DND-41 (cell line): Measurements from ENCODE around the gene POLR3B.

Experiments
- ATAC-seq: fragments of 200-7000 bp; cut with Tn5 transposase; 3 replicates; pipeline ENCODE4 v1.9.1; 2021; ENCODE audit warnings: low read depth; ENCODE audit not compliant: insufficient read depth
- DNase-seq: peaks from one replicate; pipeline ENCODE4 v3.0.0-alpha.2; 2020
- H2AFZ ChIP-seq: 2 replicates; pipeline ENCODE4 v1.6.0; 2012; ENCODE audit warnings: low read depth, low read length
- H3K27ac ChIP-seq: 2 replicates; pipeline ENCODE4 v1.5.1; 2012; ENCODE audit warnings: low read length, inconsistent platforms
- H3K27me3 ChIP-seq: fragments of 200-600 bp; sonication (generic); 2 replicates; pipeline ENCODE4 v1.6.0; 2012; ENCODE audit warnings: low read length, mild to moderate bottlenecking, inconsistent platforms; ENCODE audit not compliant: insufficient read depth, poor library complexity
- H3K36me3 ChIP-seq: 2 replicates; pipeline ENCODE4 v1.5.1; 2012; ENCODE audit warnings: low read length, inconsistent platforms; ENCODE audit not compliant: insufficient read depth
- H3K4me1 ChIP-seq: 2 replicates; pipeline ENCODE4 v1.5.1; 2012; ENCODE audit warnings: mild to moderate bottlenecking, low read length; ENCODE audit not compliant: insufficient read depth
- H3K4me2 ChIP-seq: 2 replicates; pipeline ENCODE4 v1.6.0; 2012; ENCODE audit warnings: mild to moderate bottlenecking, moderate library complexity, low read length, inconsistent platforms; ENCODE audit not compliant: insufficient read depth
- H3K4me3 ChIP-seq, 2 experiments: fragments of 200-600 bp in 1 of 2; shearing (Covaris generic) in 1 of 2; 2 replicates each; pipeline ENCODE4 v1.5.1; 2012 to 2016; ENCODE audit warnings: inconsistent platforms in 2 of 2, low read length in 2 of 2, mild to moderate bottlenecking in 2 of 2, low read depth in 1 of 2, moderate library complexity in 1 of 2
- H3K79me2 ChIP-seq: 2 replicates; pipeline ENCODE4 v1.6.0; 2012; ENCODE audit warnings: low read length, inconsistent platforms; ENCODE audit not compliant: insufficient read depth
- H3K9ac ChIP-seq: 2 replicates; pipeline ENCODE4 v1.6.0; 2012; ENCODE audit warnings: low read depth, mild to moderate bottlenecking, inconsistent platforms, low read length, moderate library complexity
- H3K9me3 ChIP-seq: 2 replicates; pipeline ENCODE4 v1.5.1; 2012; ENCODE audit warnings: low read length, moderate library complexity, mild to moderate bottlenecking, inconsistent platforms; ENCODE audit not compliant: insufficient read depth, severe bottlenecking
- H4K20me1 ChIP-seq: 2 replicates; pipeline ENCODE4 v1.6.0; 2012; ENCODE audit warnings: low read length; ENCODE audit not compliant: insufficient read depth
- EZH2 ChIP-seq: IDR thresholded peaks from 3 replicates; pipeline ENCODE4 v1.6.1; 2012; ENCODE audit warnings: borderline replicate concordance, low read depth, mild to moderate bottlenecking, moderate library complexity, low read length, inconsistent platforms; ENCODE audit not compliant: severe bottlenecking
- TF ChIP-seq, protein P1 (sequence below): IDR thresholded peaks from 2 replicates; pipeline ENCODE4 v1.5.1; 2012; ENCODE audit warnings: borderline replicate concordance, low read length, moderate library complexity, mild to moderate bottlenecking; ENCODE audit not compliant: poor library complexity, severe bottlenecking; ENCODE audit errors: extremely low read depth

Gene POLR3B

DNA sequence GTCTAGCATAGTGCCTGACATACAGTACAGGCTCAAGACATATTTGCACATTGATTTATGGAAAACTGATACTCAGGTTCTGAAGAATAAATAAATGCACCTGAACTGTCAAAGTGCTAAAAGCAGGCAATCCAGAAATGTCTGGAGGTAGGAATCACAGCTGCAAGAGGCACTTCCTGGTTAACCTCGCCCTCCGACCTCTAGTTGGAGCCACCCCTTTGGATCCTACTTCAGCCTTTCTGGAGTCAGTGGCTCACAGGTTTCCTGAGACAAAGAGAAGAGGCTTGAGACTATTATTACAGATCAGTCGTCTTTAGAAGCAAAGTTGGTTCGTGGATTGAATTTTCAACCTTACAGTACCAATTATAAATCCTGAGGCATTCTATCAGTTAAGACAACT is 42.0 kb upstream of the POLR3B start:
- no peak for ATAC-seq
- H3K4me3 ChIP-seq, result no peak overlapping the region

DNA sequence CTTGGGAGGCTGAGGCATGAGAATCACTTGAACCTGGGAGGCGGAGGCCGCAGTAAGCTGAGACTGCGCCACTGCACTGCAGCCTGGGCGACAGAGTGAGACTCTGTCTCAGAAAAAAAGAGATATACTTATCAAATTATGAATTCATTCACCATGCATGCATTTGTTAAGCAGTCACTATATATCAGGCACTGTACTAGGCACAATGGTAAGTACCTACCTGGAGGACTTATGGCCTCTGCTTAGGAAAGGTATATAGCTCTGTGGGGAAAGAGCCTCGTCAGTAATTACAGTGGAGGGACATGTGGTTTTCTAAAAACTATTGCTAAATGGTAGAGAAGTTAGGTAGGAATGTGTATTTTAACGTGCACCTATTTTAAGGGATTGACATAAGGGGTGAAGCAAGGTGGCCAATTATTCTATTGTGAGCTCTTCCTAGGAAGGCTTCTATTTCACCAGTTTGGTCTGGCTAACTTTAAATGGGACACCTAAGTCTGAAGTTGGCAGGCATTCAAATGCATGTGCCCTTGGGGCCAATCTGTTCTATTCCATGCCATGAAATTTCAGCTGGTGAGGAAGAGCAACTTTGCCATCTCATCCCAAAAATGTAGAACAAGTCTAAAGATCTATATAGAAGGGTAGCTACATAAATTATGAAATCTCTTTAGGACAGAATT is 40.0 kb upstream of the POLR3B start:
- no peaks in the 10 kb centered on the region for H3K36me3 ChIP-seq
- H3K9ac ChIP-seq, result no peak overlapping the region
- TF ChIP-seq, protein P1, sequence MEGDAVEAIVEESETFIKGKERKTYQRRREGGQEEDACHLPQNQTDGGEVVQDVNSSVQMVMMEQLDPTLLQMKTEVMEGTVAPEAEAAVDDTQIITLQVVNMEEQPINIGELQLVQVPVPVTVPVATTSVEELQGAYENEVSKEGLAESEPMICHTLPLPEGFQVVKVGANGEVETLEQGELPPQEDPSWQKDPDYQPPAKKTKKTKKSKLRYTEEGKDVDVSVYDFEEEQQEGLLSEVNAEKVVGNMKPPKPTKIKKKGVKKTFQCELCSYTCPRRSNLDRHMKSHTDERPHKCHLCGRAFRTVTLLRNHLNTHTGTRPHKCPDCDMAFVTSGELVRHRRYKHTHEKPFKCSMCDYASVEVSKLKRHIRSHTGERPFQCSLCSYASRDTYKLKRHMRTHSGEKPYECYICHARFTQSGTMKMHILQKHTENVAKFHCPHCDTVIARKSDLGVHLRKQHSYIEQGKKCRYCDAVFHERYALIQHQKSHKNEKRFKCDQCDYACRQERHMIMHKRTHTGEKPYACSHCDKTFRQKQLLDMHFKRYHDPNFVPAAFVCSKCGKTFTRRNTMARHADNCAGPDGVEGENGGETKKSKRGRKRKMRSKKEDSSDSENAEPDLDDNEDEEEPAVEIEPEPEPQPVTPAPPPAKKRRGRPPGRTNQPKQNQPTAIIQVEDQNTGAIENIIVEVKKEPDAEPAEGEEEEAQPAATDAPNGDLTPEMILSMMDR, result no peak
- no peak for TF ChIP-seq EZH2
- H3K27ac ChIP-seq, result no peak overlapping the region
- H3K4me3 ChIP-seq, result no peak overlapping the region
- ATAC-seq (no peak), DNase-seq (no peak)
- H2AFZ ChIP-seq, result no peak overlapping the region
- H3K79me2 ChIP-seq, result no peaks in the 10 kb centered on the region
- no peak overlapping the region for H3K4me2 ChIP-seq
- H3K4me1 ChIP-seq, result no peaks in the 10 kb centered on the region
- H3K27me3 ChIP-seq, result no peaks in the 10 kb centered on the region
- no peaks in the 10 kb centered on the region for H4K20me1 ChIP-seq
- no peaks in the 10 kb centered on the region for H3K9me3 ChIP-seq

More for the DNA sequence above, 42.0 kb upstream of the POLR3B start:
- Histone ChIP-seq H2AFZ (no peak overlapping the region), H3K9me3 (no peaks in the 10 kb centered on the region), H3K79me2 (no peaks in the 10 kb centered on the region), H3K27ac (no peak overlapping the region), H3K4me1 (no peaks in the 10 kb centered on the region), H3K27me3 (no peaks in the 10 kb centered on the region), H3K9ac (no peak overlapping the region), H4K20me1 (no peaks in the 10 kb centered on the region), H3K4me2 (no peak overlapping the region), H3K36me3 (no peaks in the 10 kb centered on the region)
- TF ChIP-seq, protein P1, result no peak
- TF ChIP-seq EZH2, result no peak
- DNase-seq, result no peak

DNA sequence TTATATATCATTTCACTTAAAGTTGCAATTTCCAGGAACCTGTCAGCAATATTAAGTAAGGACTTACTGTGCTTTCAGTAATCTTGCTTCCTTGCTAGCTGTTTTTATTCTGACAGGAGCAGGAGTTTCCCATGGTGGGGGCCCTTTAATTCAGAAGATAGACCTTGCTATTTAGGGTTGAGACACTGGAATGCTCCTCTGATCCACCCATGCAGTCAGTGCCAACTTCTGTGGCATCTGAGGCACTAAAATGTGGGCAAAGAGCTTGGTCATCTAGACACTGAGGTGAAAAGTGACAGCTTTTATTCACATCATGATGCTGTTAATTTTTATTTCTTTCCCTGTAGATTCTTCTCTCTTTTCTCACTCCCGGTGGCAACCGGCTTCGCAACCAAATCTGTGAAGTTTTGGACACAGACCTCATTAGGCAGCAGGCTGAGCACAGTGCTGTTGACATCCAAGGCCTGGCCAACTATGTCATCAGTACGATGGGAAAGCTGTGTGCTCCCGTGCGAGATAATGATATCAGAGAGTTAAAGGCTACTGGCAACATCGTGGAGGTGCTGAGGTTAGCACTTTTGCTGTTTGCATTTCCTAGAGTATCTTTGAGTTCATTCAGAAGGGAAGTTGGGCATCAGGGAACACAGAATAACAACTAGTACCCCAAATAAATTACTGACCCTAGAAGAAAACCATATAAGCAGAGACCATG is 36.3 kb upstream of the POLR3B start:
- Histone ChIP-seq H3K27me3 (no peaks in the 10 kb centered on the region), H3K36me3 (no peaks in the 10 kb centered on the region), H3K27ac (no peak overlapping the region), H2AFZ (no peak overlapping the region), H3K4me3 (no peak overlapping the region), H3K4me2 (no peak overlapping the region), H3K79me2 (no peaks in the 10 kb centered on the region), H3K9me3 (no peaks in the 10 kb centered on the region), H3K4me1 (no peaks in the 10 kb centered on the region), H3K9ac (no peak overlapping the region), H4K20me1 (no peaks in the 10 kb centered on the region)
- no peak for ATAC-seq
- DNase-seq, result no peak
- TF ChIP-seq, protein P1, result no peak
- TF ChIP-seq EZH2, result no peak
